Measurements from ENCODE around the gene UNK.
"Not testable (repeated sequence)": the region's sequence is repeated elsewhere in the genome, so short reads cannot be mapped to it uniquely, and the experiment has no call there.

- TF ChIP-seq CTCF, POLR2A, POLR2AphosphoS5, EP300 (IDR thresholded peaks at IDR 0.05): not testable (repeated sequence)
Measured at GRCh38 chr17:75859358-75859757, 74.8 kb downstream of the UNK start.

All from upper lobe of left lung (tissue), 4 donors.